Measurements from ENCODE around the gene MYH9. TPM values are rescaled to one million over a fixed set of nuclear protein-coding genes. Genes with fewer than 3 reads are reported as not detected.

MYH9 gene
- total and polyA plus RNA-seq, 4 donors = 32.3 to 150 (median 98.7) TPM

- Histone ChIP-seq H3K4me1 (ENCODE audit: control insufficient read depth in 4 of 4, insufficient read depth in 4 of 4, low read length in 3 of 4) (peaks cover 0 to 27% (median 17%) of the 10 kb centered on the region in 4 donors), H3K36me3 (ENCODE audit: control insufficient read depth in 4 of 4, insufficient read depth in 3 of 4, low read depth in 1 of 4, low read length in 3 of 4) (peaks cover 51 to 95% (median 80%) of the 10 kb centered on the region in 4 donors), H3K27ac (ENCODE audit: low read depth in 1 of 2, low read length in 2 of 2) (no peak overlapping the region), H3K9me3 (ENCODE audit: control insufficient read depth in 4 of 4, low read length in 3 of 4) (no peaks in the 10 kb centered on the region), H3K9ac (ENCODE audit: low read depth in 1 of 2, low read length in 2 of 2) (no peak overlapping the region), H3K27me3 (ENCODE audit: control insufficient read depth in 4 of 4, insufficient read depth in 4 of 4, low read length in 3 of 4) (no peaks in the 10 kb centered on the region), H3K4me3 (ENCODE audit: low read depth in 1 of 3, low read length in 3 of 3) (no peak overlapping the region)
- DNase-seq (ENCODE audit: low spot score) = no peak
- WGBS = 96% methylated on average over 15 of the region's 15 CpGs
- TF ChIP-seq, protein P1, sequence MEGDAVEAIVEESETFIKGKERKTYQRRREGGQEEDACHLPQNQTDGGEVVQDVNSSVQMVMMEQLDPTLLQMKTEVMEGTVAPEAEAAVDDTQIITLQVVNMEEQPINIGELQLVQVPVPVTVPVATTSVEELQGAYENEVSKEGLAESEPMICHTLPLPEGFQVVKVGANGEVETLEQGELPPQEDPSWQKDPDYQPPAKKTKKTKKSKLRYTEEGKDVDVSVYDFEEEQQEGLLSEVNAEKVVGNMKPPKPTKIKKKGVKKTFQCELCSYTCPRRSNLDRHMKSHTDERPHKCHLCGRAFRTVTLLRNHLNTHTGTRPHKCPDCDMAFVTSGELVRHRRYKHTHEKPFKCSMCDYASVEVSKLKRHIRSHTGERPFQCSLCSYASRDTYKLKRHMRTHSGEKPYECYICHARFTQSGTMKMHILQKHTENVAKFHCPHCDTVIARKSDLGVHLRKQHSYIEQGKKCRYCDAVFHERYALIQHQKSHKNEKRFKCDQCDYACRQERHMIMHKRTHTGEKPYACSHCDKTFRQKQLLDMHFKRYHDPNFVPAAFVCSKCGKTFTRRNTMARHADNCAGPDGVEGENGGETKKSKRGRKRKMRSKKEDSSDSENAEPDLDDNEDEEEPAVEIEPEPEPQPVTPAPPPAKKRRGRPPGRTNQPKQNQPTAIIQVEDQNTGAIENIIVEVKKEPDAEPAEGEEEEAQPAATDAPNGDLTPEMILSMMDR (IDR thresholded peaks at IDR 0.05; ENCODE audit: low read depth, low read length, missing input control) = no peak
- no peak for TF ChIP-seq RAD21 (IDR thresholded peaks at IDR 0.05)
- TF ChIP-seq JUND (IDR thresholded peaks at IDR 0.05) = no peak
- TF ChIP-seq YY1 (IDR thresholded peaks at IDR 0.05) = no peak
- TF ChIP-seq HNF4A (conservative IDR thresholded peaks at IDR 0.05) = no peak
- no peak for TF ChIP-seq REST (IDR thresholded peaks at IDR 0.05)
- TF ChIP-seq EGR1 (IDR thresholded peaks at IDR 0.05; ENCODE audit: low read depth in 2 of 2) = no peak
- no peak for TF ChIP-seq MAX (IDR thresholded peaks at IDR 0.05)
- TF ChIP-seq, protein P2, sequence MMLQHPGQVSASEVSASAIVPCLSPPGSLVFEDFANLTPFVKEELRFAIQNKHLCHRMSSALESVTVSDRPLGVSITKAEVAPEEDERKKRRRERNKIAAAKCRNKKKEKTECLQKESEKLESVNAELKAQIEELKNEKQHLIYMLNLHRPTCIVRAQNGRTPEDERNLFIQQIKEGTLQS (IDR thresholded peaks at IDR 0.05) = no peak
- TF ChIP-seq NR2F2 (IDR thresholded peaks at IDR 0.05) = no peak
These were observed 91.1 kb downstream of the MYH9 start for GRCh38 chr22:36296690-36297089.

GRCh38 chr22:36295247-36295646 lies 92.5 kb downstream of the MYH9 start:
- no peak overlapping the region for H3K9ac ChIP-seq (ENCODE audit: low read depth in 1 of 2, low read length in 2 of 2)
- no peak for TF ChIP-seq YY1 (IDR thresholded peaks at IDR 0.05)
- TF ChIP-seq, protein P2 (IDR thresholded peaks at IDR 0.05) = no peak
- TF ChIP-seq, protein P1 (IDR thresholded peaks at IDR 0.05; ENCODE audit: low read depth, low read length, missing input control) = no peak
- no peak for TF ChIP-seq HNF4G (IDR thresholded peaks at IDR 0.05)
- TF ChIP-seq JUND (IDR thresholded peaks at IDR 0.05) = no peak
- TF ChIP-seq HNF4A (conservative IDR thresholded peaks at IDR 0.05) = no peak
- TF ChIP-seq SP1 (IDR thresholded peaks at IDR 0.05) = no peak
- no peak for TF ChIP-seq RXRA (IDR thresholded peaks at IDR 0.05)
- no peak for TF ChIP-seq GABPA (IDR thresholded peaks at IDR 0.05 in 1 of 2, conservative IDR thresholded peaks at IDR 0.05 in 1 of 2)
- H3K36me3 ChIP-seq (ENCODE audit: control insufficient read depth in 4 of 4, insufficient read depth in 3 of 4, low read depth in 1 of 4, low read length in 3 of 4) = peaks cover 45 to 85% (median 70%) of the 10 kb centered on the region in 4 donors
- H3K9me3 ChIP-seq (ENCODE audit: control insufficient read depth in 4 of 4, low read length in 3 of 4) = no peaks in the 10 kb centered on the region
- no peak overlapping the region for H3K27ac ChIP-seq (ENCODE audit: low read depth in 1 of 2, low read length in 2 of 2)
- WGBS = 95% methylated on average over 7 of the region's 7 CpGs
- peaks cover 0 to 20% (median 17%) of the 10 kb centered on the region in 4 donors for H3K4me1 ChIP-seq (ENCODE audit: control insufficient read depth in 4 of 4, insufficient read depth in 4 of 4, low read length in 3 of 4)
- H3K4me3 ChIP-seq (ENCODE audit: low read depth in 1 of 3, low read length in 3 of 3) = no peak overlapping the region
- no peaks in the 10 kb centered on the region for H3K27me3 ChIP-seq (ENCODE audit: control insufficient read depth in 4 of 4, insufficient read depth in 4 of 4, low read length in 3 of 4)
- DNase-seq (ENCODE audit: low spot score) = no peak
